DMS53 (cell line): ENCODE measurements around the gene CES2.
"Not testable (repeated sequence)": the region's sequence is repeated elsewhere in the genome, so short reads cannot be mapped to it uniquely, and the experiment has no call there.

Source experiments
- DNase-seq: peaks from one replicate; lab custom pipeline; 2025; lab: John Stamatoyannopoulos, UW

Gene CES2

GRCh38 chr16:66935314-66936011 is at the start of gene CES2:
TSS of gene CES2 (plus strand) at chr16:66935516. CDS start at chr16:66935636, 120 bp downstream.
- peak; percentile 13 for DNase-seq

- DNase-seq = no peak
Observed at GRCh38 chr16:66886321-66886720, 49.0 kb upstream of the CES2 start.

DNA sequence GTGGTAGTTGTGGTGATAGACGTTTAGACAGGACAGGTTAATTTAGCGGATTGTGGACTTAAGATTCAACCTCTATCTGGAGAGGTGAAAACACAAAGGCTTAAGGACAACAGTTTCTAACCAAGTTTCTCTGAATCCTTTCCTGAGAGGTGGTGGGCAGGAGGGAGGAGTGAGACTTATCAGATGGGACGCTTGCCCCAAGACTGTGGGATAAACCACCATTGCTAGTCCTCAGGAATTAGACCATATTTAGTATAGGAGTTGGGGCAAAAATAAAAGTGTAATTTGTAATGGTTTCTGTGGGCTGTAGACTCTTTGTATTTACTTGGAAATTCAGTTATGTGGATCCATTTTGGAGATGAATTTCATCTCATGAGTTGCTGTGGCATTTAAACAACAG is 48.4 kb upstream of the CES2 start:
- no peak for DNase-seq

- DNase-seq = no peak
Observed at GRCh38 chr16:66888647-66889615, 46.4 kb upstream of the CES2 start.

DNA sequence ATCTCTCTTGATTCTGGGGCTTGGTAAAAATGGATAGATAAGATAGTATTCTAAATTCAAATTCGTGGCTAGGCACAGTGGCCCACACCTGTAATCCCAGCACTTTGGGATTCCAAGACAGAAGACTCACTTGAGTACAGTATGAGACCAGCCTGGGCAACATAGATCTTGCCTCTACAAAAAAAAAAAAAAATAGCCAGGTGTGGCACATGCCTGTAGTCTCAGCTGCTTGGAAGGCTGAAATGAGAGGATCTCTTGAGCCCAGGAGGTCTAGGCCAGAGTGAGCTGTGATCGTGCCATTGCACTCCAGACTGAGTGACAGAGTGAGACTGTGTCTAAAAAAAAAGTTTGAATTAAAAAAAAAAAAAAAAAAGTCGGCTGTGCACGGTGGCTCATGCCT is 45.7 kb upstream of the CES2 start:
- DNase-seq = no peak

DNA sequence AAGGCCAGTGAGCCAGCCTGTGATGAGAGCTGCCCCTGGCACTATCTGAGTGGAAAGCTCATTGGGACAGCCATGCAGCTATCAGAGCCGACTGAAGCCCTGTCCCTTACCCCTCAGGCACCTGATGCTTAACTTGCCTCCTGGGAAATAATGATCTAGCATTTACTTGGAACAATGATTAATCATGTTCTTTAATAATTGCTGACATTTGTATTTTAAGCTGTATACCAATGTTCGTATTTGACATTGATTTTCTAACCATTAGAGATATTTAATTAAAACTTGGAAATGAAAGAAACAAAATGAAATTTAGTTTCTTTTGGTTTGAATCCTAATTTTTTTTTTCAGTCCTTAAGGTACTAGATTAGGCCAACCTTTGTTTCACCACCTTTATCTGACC is 44.5 kb upstream of the CES2 start:
- DNase-seq = no peak

DNA sequence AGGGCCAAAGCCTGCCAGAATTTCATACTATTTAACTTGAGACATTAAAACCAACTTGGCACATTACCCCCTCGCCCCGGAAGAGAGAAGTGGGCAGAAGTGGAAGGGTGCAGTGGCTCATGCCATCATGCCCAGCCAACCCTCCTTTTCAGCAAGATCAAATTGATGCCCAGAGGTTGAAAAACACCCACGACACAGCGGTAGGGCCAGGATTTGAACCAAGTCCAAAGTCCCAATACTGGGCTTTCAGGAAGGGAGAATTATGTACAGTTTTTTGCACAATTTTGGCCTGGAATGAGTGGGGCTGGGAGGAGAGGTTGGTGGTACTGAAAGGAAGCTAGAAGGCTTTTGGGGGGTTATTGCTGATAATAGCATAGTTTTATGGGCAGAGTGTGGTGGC is 44.0 kb upstream of the CES2 start:
- no peak for DNase-seq

DNA sequence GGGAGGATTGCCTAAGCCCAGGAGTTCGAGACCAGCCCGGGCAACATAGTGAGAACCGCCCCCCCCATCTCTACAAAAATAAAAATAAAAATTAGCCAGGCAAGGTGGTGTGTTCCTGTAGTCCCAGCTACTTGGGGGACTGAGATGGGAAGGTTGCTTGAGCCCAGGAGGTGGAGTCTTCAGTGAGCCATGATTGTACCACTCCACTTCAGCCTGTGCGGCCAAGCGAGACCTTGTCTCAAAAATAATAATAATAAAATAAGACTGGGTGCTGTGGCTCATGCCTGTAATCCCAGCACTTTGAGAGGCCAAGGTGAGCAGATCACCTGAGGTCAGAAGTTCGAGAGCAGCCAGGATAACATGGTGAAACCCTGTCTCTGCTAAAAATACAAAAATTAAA is 43.5 kb upstream of the CES2 start:
- no peak for DNase-seq

- no peak for DNase-seq
Observed at GRCh38 chr16:66894055-66894454, 41.3 kb upstream of the CES2 start.

DNA sequence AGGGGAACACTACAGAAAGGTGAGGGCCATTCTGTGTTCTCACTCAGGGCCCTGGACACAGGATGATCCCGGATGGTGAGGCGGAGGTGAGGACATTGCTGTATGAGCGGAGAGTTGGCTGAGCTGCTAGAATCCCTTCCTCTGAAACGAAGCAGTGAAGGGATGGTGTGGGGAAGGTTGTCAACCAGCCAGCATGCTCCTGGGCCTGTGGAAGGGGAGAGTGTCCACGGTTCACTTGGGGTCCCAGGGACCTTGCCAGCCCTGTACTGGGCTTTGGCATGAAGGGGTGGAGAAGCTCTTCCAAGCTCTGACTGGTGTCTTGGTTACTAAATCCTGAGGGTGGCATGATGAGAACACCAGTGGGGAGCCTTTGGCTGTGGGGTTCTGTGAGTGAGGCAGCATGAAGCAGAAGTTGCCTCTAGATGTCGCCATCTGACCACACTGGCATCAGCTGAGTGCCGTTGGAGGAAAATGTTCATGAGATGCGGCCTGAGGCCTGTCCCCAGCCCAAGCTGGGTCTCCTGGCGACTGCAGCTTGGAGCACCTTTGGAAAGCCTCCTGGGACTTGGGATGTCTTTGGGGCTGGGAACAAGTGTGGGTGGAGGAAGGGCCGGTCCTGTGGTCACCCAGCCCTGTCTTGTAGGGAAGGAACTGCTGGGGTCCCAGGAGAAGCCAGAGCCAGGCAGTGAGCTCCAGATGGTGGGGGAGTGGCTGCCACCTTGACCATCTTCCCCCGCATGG is 40.2 kb upstream of the CES2 start:
- peak; percentile 81 for DNase-seq

DNA sequence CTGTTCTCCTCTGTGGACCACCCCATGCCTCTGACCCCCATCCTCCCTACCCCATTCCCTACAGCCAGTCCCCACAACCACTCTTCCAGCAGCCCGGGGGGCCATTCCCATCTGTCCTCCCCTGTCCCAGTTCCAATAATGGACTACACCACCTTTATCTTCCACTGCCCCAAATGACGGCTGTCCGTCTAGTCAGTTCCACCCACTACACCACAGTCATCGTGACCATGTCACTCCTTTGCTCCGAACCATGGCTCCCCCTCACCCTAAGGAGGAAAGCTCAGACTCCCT is 39.7 kb upstream of the CES2 start:
- DNase-seq = no peak

DNA sequence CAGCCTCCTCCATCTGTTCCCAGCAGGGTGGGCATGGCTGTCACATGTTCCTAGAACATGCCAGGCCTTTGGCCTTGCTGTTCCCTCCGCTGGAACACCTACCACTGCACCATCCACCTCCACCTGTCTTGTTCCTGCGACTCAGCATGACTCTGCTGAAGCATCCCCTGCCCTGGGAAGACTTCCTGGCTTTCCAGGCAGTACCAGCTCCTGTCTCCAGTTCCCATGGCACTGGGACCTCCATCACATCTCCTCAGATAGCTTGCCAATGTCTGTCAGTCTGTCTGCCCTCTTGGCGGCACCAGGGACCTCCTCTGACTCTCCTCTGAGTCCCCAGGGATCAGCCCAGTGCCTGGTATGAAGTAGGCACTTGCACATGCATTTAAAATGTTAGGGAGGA is 39.3 kb upstream of the CES2 start:
- DNase-seq = no peak

DNA sequence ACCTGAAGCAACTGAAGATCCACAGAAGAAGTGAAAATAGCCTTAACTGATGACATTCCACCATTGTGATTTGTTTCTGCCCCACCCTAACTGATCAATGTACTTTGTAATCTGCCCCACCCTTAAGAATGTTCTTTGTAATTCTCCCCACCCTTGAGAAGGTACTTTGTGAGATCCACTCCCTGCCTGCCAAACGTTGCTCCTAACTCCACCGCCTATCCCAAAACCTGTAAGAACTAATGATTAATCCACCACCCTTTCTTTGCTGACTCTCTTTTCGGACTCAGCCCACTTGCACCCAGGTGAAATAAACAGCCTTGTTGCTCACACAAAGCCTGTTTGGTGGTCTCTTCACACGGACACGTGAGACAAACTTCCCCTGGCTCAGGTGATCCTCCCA is 38.6 kb upstream of the CES2 start:
- DNase-seq = not testable (repeated sequence)

GRCh38 chr16:66898207-66898606 is 37.1 kb upstream of the CES2 start:
- DNase-seq = peak; percentile 38

DNA sequence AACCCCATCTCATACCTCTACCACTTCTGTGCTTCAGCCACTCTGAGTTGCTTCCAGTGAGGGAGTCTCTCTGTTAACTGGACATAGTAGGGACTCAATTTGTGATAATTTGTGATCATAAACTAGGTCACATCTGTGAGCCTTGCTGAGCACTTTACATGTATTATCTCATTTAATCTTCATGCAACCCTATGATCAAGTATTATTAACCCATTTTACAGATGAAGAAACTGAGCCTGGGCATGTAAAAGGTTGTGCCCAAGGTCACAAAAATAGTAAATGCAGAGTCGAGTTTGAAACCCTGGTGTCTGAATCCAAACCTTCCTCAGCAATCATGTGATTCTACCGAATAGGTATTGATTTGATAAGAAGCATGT is 36.4 kb upstream of the CES2 start:
- DNase-seq = no peak

- peak; percentile 48 for DNase-seq
Observed at GRCh38 chr16:66899310-66899944, 35.9 kb upstream of the CES2 start.

DNA sequence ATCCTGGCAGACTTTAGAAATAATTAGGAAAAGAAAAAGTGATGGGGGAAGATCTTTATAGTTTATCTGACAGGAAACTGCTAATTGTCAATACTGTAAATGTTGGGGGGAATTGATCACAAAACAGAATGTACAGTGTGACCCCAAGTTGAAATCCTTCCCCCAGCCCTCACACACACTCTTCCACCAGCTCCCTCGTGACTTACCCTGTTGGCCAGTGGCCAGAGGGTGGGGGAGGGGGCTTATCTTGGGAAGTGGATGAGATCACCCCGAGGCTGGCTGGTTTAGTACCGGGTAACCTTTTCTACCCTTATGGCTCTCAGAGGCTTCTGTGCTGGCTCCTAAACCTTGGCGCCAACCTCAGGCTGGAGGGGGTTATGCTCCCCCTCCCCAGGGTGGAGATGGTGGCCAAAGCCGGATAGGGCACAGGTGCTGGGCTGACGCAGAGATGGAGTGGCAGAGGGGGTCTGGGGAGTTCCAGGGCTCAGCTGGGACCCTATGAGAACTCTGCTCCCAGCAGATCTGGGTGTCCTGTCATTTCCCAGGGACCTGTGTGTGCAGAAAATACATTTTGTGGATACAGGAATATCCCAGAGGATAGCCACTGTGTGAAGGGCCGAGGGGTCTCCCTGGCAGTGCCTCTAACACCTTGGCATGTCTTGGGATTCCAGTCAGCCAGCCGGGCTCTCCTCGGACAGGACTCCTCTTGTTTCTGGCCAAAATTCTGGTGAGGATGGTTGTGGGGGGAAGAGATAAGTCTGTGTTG is 35.2 kb upstream of the CES2 start:
- peak; percentile 87 for DNase-seq

- no peak for DNase-seq
Observed at GRCh38 chr16:66900721-66901441, 34.4 kb upstream of the CES2 start.

GRCh38 chr16:66901626-66902025 is 33.7 kb upstream of the CES2 start:
- no peak for DNase-seq

DNA sequence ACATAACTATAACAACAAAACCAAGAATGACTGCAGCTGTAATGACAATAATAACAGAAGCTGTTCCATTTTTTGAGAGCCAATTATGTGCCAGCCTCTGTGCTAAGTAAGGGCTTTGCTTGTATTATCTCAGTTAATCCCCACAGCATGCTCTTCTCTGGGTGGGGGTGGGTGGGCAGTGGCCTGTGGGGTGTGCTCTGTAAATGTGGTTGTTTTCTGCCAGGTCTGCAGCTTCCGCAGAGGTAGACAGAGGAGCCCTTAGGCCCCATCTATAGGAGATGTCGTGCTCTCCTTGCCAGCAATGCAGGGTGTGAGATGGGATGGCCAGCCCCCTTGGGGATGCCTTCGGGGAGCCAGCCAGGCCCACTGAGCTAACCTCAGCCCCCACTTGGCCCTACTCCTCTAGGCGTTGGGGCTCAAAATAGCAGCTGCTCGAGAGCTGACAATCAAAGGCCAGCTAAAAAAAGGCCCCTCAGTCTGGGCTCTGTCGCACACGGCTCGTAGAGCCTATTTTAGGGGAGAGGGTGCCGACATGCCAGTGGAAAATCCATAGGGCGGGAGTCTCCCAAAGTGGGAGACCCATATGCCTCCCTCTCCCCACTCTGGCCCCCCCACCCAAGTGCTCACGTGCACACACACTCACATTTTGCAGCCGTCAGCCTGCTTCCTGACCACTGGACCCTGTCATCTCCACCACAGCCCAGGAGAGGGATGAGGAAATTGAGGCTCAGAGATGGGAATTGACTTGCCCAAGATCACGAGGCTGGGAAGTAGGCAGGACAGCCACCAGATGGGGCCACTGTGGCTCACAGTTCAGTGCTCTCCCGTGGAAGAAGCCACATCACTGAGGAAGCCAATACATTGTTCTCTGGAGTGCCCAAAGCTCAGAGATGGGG is 32.4 kb upstream of the CES2 start:
- no peak for DNase-seq
